HEK293 (cell line): Measurements from ENCODE around the gene YWHAQ.

Experiments used
- CTCF ChIA-PET: fragments of 350-600 bp; formaldehyde crosslinking; extraction: SDS; loops from one replicate; lab custom pipeline; 2021; ENCODE audit warnings: antibody characterized with exemption; lab: Yijun Ruan, JAX
- POLR2A ChIA-PET: fragments of 300-600 bp; formaldehyde crosslinking; extraction: SDS; loops from one replicate; lab custom pipeline; 2020; ENCODE audit warnings: antibody characterized with exemption, inconsistent platforms; lab: Yijun Ruan, JAX
- H3K27ac ChIP-seq: fragments of 200-500 bp; sonication (Bioruptor generic); 2 replicates; pipeline ENCODE4 v1.5.1; 2014; ENCODE audit warnings: low read depth, low read length, control low read depth, inconsistent platforms; ENCODE audit errors: extremely low read depth
- H3K36me3 ChIP-seq, 2 experiments: fragments of 200-500 bp in 1 of 2; sonication (Bioruptor generic) in 1 of 2; 1 replicate in 1 of 2; 2 replicates in 1 of 2; pipeline ENCODE4 v1.5.1; 2014 to 2017; ENCODE audit warnings: inconsistent platforms in 2 of 2, low read length in 2 of 2; ENCODE audit not compliant: control insufficient read depth in 2 of 2, insufficient read depth in 1 of 2
- H3K4me1 ChIP-seq: fragments of 200-500 bp; sonication (Bioruptor generic); 2 replicates; pipeline ENCODE4 v1.5.1; 2014; ENCODE audit warnings: mild to moderate bottlenecking, low read length, inconsistent platforms; ENCODE audit not compliant: control insufficient read depth, insufficient read depth
- H3K4me3 ChIP-seq: 2 replicates; pipeline ENCODE4 v1.5.1; 2011; ENCODE audit warnings: low read depth, mild to moderate bottlenecking, control low read depth, low read length, moderate library complexity
- H3K9me3 ChIP-seq: fragments of 200-500 bp; sonication (Bioruptor generic); 2 replicates; pipeline ENCODE4 v1.5.1; 2014; ENCODE audit warnings: low read depth, low read length, inconsistent platforms; ENCODE audit not compliant: control insufficient read depth, insufficient read depth
- MYNN ChIP-seq: fragments of 450-650 bp; formaldehyde crosslinking; IDR thresholded peaks from 2 replicates; pipeline ENCODE4 v1.5.1; 2016; ENCODE audit warnings: missing biosample characterization, missing genetic modification characterization, borderline replicate concordance
- RBAK ChIP-seq: fragments of 450-650 bp; formaldehyde crosslinking; IDR thresholded peaks from 2 replicates; pipeline ENCODE4 v1.5.1; 2016; ENCODE audit warnings: missing biosample characterization, missing genetic modification characterization
- ZNF341 ChIP-seq: fragments of 450-650 bp; formaldehyde crosslinking; IDR thresholded peaks from 2 replicates; pipeline ENCODE4; 2016; ENCODE audit warnings: low read depth, missing biosample characterization, missing genetic modification characterization
- ZNF488 ChIP-seq: fragments of 450-650 bp; formaldehyde crosslinking; IDR thresholded peaks from 2 replicates; pipeline ENCODE4 v1.5.1; 2016; ENCODE audit warnings: missing biosample characterization, missing genetic modification characterization
- ZNF529 ChIP-seq: fragments of 450-650 bp; formaldehyde crosslinking; IDR thresholded peaks from 2 replicates; pipeline ENCODE4 v1.5.1; 2017; ENCODE audit warnings: missing genetic modification characterization, missing biosample characterization; ENCODE audit not compliant: insufficient replicate concordance
- ZNF561 ChIP-seq: fragments of 450-650 bp; IDR thresholded peaks from 2 replicates; pipeline ENCODE4 v1.5.1; 2018; ENCODE audit warnings: missing biosample characterization, missing genetic modification characterization, borderline replicate concordance
- ZNF776 ChIP-seq: fragments of 450-650 bp; formaldehyde crosslinking; IDR thresholded peaks from 2 replicates; pipeline ENCODE4 v1.5.0; 2017; ENCODE audit warnings: missing biosample characterization, missing genetic modification characterization, borderline replicate concordance

Gene YWHAQ

GRCh38 chr2:9535177-9535576 is 95.6 kb downstream of the YWHAQ start:
- H3K36me3 ChIP-seq = peaks cover 7 to 33% of the 10 kb centered on the region in 2 experiments; a peak in 2 of 3 replicates
- peaks cover 5% of the 10 kb centered on the region; the same call in 1 of the 2 replicates for H3K4me1 ChIP-seq
- no peak for TF ChIP-seq ZNF488
- TF ChIP-seq ZNF776 (tag by site-specific recombination) = no peak
- no peak for TF ChIP-seq ZNF529 (tag by site-specific recombination)
- TF ChIP-seq RBAK (tag by site-specific recombination) = no peak
- TF ChIP-seq MYNN (tag by site-specific recombination) = no peak
- TF ChIP-seq ZNF561 (tag by site-specific recombination) = no peak
- TF ChIP-seq ZNF341 (tag by site-specific recombination) = no peak
- POLR2A ChIA-PET = interaction anchor here (0.5 kb wide), 1 partner anchor 509 kb away, joined by 4 read pairs; no protein-coding TSS in a partner anchor
- CTCF ChIA-PET = interaction anchor here (0.6 to 0.9 kb wide), 2 partner anchors 9 to 67 kb away, joined by 3 read pairs; no protein-coding TSS in a partner anchor
- H3K9me3 ChIP-seq = no peaks in the 10 kb centered on the region
- no peak overlapping the region for H3K4me3 ChIP-seq
- H3K27ac ChIP-seq = no peak overlapping the region
